NCI-H524 treated with DMSO at 0.1 percent for 48 hours (cell line): ENCODE measurements around the gene BLOC1S1.

Experiments used
- DNase-seq: peaks from one replicate; lab custom pipeline; 2025; lab: John Stamatoyannopoulos, UW

Gene BLOC1S1

DNA sequence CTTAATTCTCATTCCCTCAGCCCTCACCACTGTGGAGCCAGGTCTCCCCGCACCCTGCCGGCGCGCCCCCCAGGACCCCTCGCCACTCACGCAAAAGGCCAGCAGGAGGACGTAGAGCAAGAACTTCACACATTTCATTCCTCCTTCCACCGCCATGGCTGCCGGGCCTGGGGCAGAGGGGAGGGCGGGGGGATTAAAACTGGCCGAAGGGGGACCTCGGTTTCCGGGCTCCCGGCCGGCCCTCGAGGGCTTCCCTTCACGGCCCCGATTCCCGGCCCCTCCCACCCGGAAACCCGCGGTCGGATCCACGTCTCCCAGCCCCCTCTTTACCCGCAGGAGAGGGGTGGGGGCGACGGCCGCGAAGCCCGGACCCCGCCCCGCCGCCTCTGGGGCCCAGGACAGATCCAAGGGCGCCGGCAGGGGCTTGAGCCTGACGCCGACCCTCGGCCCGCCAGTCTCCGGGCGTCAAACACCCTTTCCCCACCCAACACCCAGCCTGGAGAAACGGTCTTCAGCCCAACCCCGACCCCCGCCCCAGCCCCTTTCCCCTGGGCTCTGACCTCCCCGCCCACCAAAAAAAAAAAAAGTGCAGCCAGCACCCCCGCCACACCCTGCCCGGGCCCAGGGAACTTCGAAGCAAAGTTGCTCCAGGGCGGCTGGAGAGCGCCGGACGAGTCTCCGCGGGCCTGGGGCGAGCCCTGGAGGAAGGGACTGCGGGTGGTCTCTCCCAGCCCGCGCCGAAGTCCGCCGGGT, 12.5 kb downstream of the BLOC1S1 start:
- no peak for DNase-seq

GRCh38 chr12:55728939-55729818, 13.3 kb downstream of the BLOC1S1 start, which contains the start of gene CD63:
Gene CD63, minus strand, starts transcription at chr12:55729009. Its CDS starts 668 bp downstream, at chr12:55728341.
- peak; percentile 53 for DNase-seq

GRCh38 chr12:55729819-55730818, 14.3 kb downstream of the BLOC1S1 start:
- peak; percentile 13 for DNase-seq

GRCh38 chr12:55732288-55732687, 16.4 kb downstream of the BLOC1S1 start:
- DNase-seq = no peak

- DNase-seq = no peak
Measured at GRCh38 chr12:55733021-55733555, 17.2 kb downstream of the BLOC1S1 start.

DNA sequence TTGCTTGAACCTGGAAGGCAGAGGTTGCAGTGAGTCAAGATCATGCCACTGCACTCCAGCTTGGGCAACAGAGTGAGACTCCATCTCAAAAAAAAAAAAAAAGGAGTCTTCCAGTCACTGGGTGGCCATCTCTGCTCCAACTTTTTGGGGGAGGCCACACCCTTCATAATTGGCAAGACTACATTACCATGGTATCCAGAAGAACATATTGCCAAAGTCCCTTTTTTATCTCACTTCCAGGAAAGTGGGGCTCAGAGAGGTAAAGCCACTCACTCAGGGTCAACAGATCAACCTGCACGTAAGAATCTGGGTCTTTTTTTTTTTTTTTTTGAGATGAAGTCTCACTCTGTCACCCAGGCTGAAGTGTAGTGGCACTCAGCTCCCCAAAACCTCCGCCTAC, 18.0 kb downstream of the BLOC1S1 start:
- no peak for DNase-seq

DNA sequence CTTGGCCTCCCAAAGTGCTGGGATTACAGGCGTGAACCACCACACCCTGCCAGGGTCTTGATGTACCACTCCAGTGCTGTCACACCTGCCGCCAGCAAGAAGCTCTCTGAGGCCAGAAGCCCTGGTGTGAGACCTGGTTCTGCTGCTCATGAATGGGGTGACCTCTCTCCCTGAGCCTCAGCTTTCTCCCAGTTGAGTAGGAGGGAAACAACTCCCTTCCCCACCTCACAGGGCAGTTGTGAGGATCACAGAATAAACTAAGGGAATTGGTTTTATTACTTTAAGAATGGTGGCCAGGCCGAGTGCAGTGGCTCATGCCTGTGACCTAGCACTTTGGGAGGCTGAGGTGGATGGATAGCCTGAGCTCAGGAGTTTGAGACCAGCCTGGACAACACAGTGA, 18.7 kb downstream of the BLOC1S1 start:
- DNase-seq = no peak

- no peak for DNase-seq
Measured at GRCh38 chr12:55736076-55736475, 20.2 kb downstream of the BLOC1S1 start.

DNA sequence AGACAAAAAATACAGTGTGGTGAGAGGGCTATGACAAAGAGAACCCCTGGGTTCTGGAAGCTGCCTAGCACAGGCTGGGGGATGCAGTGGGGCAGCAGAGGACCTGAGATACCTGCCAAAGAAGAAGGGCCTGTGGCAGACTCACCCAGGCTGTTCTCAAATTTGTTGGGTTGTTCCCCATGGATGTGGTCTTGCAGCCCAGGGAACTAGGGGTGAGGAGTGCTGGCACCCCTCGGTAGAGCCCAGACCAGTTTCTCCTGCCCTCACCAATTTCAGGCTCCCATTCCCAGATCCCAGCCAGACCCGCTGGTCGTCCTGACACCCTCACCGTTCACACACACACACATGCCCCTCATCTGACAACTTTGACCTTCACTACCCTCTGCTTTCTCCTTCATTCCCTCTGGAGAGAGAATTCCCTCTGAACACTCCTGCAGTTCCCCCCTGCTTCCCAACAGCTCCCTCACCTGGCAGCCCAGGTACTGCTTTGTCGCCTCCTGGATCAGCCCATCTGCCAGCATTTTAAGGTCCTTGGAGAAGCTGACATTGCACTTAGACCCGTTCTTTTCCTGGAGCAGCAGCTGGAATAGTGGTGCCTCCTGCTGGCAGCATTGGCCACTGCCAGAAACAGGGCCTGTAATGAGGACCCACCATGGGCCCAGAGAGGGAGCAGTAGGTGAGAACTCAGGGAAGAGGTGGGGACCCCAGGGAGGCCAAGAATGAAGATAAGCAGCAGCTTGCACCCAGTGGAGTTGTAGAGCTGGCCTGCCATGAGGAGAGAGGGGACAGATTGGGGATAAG, 21.1 kb downstream of the BLOC1S1 start:
- DNase-seq = peak; percentile 76

DNA sequence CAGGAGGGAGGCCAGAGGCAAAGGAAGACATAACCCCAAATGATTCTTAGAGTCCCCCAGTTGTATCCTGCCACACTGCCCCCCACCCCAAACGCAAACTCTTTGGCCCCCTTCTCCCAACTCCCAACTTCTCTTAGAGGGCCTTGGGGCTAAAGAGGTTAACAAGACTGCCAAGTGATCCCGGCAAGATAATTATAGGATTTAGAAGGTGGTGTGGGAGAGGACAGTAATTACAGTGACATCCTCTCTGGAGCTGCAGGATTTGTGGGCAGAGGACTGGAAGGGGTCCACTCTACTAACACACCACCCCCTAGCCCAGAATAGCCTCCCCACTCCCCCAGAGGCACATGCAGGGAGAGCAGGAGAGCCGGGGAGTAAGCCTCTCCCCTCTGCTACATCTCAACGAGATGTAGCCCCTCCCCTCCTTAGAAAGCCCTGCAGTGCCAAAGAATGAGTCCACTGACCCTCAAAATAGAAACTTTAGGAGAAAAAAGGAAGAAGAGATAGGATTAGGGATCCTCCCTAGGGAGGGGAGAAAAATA, 21.8 kb downstream of the BLOC1S1 start:
- no peak for DNase-seq

- DNase-seq = peak; percentile 71
Measured at GRCh38 chr12:55738123-55739024, 22.5 kb downstream of the BLOC1S1 start.

DNA sequence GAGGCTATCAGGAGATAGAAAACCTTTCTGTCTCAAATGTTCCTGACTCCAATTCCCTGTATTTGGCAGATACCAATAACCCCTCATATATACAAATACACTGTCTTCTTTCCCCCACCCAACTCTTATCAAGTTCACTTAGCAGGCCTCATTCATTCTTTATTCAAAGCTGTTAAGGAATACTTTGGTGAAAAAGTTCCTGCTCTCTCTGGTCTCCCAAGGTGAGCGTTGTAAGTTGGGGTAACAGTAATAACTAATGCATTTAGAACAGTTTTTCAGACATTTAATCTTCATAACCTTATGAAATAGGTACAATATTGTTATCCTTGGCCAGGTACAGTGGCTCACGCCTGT, 23.2 kb downstream of the BLOC1S1 start:
- no peak for DNase-seq

DNA sequence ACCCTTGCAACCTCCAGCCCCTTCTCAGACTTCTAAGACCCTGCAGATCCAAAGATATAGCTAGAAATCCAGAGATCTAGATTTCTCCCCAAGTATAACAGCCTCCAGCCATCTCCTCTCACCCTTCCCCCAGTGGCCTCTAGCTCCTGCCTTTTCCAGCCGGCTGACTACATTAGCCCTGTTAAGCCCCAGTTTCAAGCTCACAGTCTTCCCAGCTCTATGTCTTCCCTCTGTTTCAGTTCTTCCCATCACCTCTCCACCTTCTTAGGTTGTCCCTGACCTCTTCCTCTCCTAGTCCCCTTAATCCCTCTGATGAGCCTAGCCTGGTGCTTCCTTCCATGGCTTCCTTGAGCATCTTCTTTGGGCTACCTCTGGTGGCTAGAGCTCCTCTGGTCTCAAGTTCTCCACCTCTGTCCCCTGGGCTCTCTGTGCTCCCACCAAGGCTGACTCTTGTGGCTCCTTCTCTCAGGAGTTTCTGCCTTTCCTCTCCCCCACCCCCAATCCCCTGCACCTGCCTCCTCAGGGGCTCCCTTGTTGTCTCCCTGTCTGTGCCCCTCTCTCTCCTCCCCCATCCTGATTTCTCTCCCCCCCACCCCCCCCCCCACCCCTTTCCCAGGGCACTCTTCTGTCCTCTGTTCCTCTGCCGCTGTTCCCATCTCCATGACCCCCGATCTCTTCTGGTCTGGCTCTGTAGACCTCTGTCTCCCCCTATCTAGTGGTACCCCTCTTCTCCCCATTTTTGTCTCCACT, 26.3 kb downstream of the BLOC1S1 start:
- DNase-seq = no peak

DNA sequence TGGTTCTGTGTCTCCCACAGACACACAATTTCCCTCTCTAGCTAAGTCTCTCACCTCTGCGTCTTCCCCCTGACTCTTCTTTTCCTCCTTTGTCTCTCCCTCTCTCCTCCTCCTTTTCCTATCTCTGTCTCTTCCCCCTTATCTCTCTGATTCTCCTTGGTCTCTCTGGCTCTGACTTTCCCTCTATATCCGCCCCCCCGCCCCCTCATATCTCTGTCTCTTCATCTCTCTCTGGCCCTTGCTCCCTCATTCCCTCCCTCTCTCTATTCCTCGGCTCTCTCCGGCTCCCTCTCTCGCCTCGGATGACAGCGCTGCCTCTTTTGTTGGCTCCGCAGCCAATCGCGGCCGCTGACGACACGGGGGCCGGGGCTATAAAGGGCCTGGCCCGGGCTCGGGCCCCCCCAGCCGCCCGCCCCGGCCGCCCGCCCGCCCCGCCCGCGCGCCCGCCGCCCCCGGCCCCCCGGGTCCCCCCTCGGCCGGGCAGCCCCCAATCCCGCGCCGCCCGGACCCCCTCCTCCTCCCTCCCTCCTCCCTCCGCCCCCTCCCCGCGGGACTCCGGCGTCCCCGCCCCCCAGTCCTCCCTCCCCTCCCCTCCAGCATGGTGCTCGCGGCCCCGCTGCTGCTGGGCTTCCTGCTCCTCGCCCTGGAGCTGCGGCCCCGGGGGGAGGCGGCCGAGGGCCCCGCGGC, 27.0 kb downstream of the BLOC1S1 start, which contains the start of gene GDF11:
GDF11 (plus strand) TSS at position 404 of the 687 bp plus-strand sequence; CDS start at position 599, 195 bp downstream.
- peak; percentile 6 for DNase-seq

DNA sequence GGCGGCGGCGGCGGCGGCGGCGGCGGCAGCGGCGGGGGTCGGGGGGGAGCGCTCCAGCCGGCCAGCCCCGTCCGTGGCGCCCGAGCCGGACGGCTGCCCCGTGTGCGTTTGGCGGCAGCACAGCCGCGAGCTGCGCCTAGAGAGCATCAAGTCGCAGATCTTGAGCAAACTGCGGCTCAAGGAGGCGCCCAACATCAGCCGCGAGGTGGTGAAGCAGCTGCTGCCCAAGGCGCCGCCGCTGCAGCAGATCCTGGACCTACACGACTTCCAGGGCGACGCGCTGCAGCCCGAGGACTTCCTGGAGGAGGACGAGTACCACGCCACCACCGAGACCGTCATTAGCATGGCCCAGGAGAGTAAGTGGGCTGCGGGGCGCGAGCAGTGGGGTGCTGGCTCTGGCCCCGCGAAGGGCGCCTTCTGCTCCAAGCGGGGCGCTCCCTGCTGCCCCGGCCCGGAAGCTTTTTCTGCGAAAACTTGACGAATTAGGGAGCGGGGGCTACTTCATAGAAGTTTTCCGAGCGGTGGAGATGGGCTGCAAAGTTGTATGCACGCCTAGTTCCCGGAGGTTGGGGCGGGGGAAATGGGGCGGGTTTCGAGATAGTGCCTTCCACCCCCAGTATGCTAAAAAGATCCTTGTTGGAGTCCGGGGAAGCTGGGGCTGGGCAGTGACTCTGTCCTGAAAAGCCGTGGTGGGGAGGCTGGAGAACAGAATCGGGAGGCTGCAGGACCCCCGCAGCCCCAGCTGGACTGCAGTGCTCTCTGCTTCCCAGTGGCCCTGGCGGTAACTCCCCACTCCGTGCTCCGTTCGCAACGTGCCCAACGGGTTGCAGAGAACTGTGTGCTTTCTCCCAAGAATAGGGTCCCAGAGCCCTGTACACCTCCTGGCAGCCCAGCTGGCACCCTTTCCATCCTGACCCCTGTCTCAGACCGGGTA, 27.8 kb downstream of the BLOC1S1 start:
- no peak for DNase-seq

GRCh38 chr12:55744340-55745030, 28.6 kb downstream of the BLOC1S1 start:
- DNase-seq = no peak
